HepG2 (cell line): ENCODE data around the gene MAP1LC3B. TPM values are rescaled to one million over a fixed set of nuclear protein-coding genes. Genes with fewer than 3 reads are reported as not detected.
A peak's percentile ranks its signal among the peaks of the same experiment; 100 is the strongest.

Experiments
- CENPX ChIP-seq: sonication (generic); formaldehyde crosslinking; IDR thresholded peaks from 2 replicates; pipeline ENCODE4 v1.9.0; 2021; ENCODE audit warnings: mild to moderate bottlenecking, missing genetic modification reagents, moderate library complexity
- FOSL2 ChIP-seq: sonication (generic); formaldehyde crosslinking; IDR thresholded peaks from 2 replicates; pipeline ENCODE4 v1.4.0; 2020; ENCODE audit warnings: missing genetic modification reagents
- HMG20A ChIP-seq: IDR thresholded peaks from 2 replicates; pipeline ENCODE4 v1.6.1; 2016; ENCODE audit warnings: borderline replicate concordance
- JUNB ChIP-seq: sonication (generic); formaldehyde crosslinking; IDR thresholded peaks from 2 replicates; pipeline ENCODE4 v1.8.0; 2022; ENCODE audit warnings: missing genetic modification reagents, mild to moderate bottlenecking, borderline replicate concordance
- KDM4B ChIP-seq: sonication (generic); formaldehyde crosslinking; IDR thresholded peaks from 2 replicates; pipeline ENCODE4 v1.4.0; 2020; ENCODE audit warnings: missing genetic modification reagents
- NKX3-1 ChIP-seq: sonication (generic); formaldehyde crosslinking; IDR thresholded peaks from 2 replicates; pipeline ENCODE4 v1.5.0; 2020; ENCODE audit warnings: missing genetic modification reagents
- NRL ChIP-seq: sonication (generic); formaldehyde crosslinking; IDR thresholded peaks from 2 replicates; pipeline ENCODE4 v1.5.0; 2020; ENCODE audit warnings: missing genetic modification reagents, mild to moderate bottlenecking, moderate library complexity, borderline replicate concordance
- RXRB ChIP-seq: IDR thresholded peaks from 2 replicates; pipeline ENCODE4 v1.6.1; 2016; ENCODE audit warnings: borderline replicate concordance, missing genetic modification reagents, missing compliant biosample characterization
- TCF12 ChIP-seq, 2 experiments: fragments of 450-650 bp in 1 of 2; sonication (generic) in 1 of 2; formaldehyde crosslinking in 1 of 2; IDR thresholded peaks; 2 replicates each; pipeline versions ENCODE4 v1.6.1 to v1.8.0; 2017 to 2022; ENCODE audit warnings: antibody characterized with exemption in 1 of 2, mild to moderate bottlenecking in 1 of 2, missing genetic modification reagents in 1 of 2, moderate library complexity in 1 of 2
- polyA plus RNA-seq, 8 experiments: library from polyadenylated mRNA; depleted of rRNA in 3 of 8; stranded (reverse) in 7 of 8; unstranded in 1 of 8; fragments of >200 nt; fragmentation: Illumina TruSeq in 4 of 8; extraction: Trizol in 4 of 8; gene quantifications; 2 replicates each; pipeline versions ENCODE4 v1.2.1 to v1.2.3, GENCODE V29; 2011 to 2016; ENCODE audit warnings: low read depth in 4 of 8, missing spikeins in 1 of 8, mixed read lengths in 1 of 8; ENCODE audit not compliant: insufficient read depth in 1 of 8
- total RNA-seq, 5 experiments: library from RNA; depleted of rRNA; stranded (reverse); fragments of >200 nt; fragmentation: Illumina TruSeq; extraction: Trizol; gene quantifications; 2 replicates each; pipeline ENCODE4 v1.2.3, GENCODE V29; 2016; ENCODE audit warnings: low read depth in 1 of 5
- TF ChIP-seq, protein P1 (sequence below): sonication (generic); formaldehyde crosslinking; IDR thresholded peaks from 2 replicates; pipeline ENCODE4 v1.5.0; 2020; ENCODE audit warnings: mild to moderate bottlenecking, missing genetic modification reagents, borderline replicate concordance
- TF ChIP-seq, protein P2 (sequence below): IDR thresholded peaks from 2 replicates; pipeline ENCODE4 v1.6.1; 2016; ENCODE audit warnings: control low read depth
- TF ChIP-seq, protein P3 (sequence below): sonication (generic); formaldehyde crosslinking; IDR thresholded peaks from 2 replicates; pipeline ENCODE4 v1.4.0; 2020; ENCODE audit warnings: missing genetic modification reagents, mild to moderate bottlenecking, borderline replicate concordance

MAP1LC3B gene
- total and polyA plus RNA-seq, 2 of the 13 experiments (the other 11 are each of a cell fraction or from before 2014, with no cell fraction given), result 15.7 to 37.4 TPM

DNA sequence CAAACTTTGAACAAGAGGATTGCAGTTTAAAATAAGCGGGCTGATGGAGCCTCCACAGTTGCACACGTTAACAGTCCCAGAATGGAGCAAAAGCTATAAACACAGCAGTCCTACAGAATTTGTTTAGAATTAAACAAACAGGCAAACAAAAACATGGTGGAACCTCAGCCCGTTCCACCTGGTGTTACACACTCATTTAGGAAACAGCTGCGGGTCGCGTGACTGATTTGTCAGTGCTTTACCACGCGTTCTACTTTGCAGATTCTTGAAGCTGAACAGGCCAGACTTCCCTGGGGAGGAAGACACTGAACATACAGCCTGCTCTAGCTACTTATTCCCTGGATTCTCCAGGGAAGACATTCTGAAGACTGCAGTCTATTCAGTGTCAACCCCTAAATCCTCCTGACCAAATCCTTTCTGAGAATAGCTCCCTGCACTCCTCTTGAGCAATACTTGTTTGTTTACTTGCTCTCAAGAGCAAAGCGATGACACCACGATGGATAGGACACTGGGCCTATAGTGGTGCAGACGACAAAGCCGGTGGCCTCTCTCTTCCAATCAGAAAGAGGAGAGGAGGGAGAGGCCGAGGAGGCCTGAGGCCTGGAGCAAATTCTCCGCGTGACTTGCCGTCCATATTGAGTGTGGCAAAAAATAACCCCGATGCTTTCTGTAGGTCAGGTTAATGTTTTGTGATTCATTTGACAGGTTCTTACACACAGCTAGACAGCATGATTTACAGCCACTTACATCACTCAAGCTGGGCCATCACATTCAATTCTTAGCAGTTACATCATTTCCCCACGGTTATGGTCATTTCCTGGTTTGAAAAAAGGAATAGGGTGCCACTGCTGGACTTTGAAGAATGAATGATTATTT, 4.0 kb upstream of the MAP1LC3B start (continued):
- TF ChIP-seq, protein P1, sequence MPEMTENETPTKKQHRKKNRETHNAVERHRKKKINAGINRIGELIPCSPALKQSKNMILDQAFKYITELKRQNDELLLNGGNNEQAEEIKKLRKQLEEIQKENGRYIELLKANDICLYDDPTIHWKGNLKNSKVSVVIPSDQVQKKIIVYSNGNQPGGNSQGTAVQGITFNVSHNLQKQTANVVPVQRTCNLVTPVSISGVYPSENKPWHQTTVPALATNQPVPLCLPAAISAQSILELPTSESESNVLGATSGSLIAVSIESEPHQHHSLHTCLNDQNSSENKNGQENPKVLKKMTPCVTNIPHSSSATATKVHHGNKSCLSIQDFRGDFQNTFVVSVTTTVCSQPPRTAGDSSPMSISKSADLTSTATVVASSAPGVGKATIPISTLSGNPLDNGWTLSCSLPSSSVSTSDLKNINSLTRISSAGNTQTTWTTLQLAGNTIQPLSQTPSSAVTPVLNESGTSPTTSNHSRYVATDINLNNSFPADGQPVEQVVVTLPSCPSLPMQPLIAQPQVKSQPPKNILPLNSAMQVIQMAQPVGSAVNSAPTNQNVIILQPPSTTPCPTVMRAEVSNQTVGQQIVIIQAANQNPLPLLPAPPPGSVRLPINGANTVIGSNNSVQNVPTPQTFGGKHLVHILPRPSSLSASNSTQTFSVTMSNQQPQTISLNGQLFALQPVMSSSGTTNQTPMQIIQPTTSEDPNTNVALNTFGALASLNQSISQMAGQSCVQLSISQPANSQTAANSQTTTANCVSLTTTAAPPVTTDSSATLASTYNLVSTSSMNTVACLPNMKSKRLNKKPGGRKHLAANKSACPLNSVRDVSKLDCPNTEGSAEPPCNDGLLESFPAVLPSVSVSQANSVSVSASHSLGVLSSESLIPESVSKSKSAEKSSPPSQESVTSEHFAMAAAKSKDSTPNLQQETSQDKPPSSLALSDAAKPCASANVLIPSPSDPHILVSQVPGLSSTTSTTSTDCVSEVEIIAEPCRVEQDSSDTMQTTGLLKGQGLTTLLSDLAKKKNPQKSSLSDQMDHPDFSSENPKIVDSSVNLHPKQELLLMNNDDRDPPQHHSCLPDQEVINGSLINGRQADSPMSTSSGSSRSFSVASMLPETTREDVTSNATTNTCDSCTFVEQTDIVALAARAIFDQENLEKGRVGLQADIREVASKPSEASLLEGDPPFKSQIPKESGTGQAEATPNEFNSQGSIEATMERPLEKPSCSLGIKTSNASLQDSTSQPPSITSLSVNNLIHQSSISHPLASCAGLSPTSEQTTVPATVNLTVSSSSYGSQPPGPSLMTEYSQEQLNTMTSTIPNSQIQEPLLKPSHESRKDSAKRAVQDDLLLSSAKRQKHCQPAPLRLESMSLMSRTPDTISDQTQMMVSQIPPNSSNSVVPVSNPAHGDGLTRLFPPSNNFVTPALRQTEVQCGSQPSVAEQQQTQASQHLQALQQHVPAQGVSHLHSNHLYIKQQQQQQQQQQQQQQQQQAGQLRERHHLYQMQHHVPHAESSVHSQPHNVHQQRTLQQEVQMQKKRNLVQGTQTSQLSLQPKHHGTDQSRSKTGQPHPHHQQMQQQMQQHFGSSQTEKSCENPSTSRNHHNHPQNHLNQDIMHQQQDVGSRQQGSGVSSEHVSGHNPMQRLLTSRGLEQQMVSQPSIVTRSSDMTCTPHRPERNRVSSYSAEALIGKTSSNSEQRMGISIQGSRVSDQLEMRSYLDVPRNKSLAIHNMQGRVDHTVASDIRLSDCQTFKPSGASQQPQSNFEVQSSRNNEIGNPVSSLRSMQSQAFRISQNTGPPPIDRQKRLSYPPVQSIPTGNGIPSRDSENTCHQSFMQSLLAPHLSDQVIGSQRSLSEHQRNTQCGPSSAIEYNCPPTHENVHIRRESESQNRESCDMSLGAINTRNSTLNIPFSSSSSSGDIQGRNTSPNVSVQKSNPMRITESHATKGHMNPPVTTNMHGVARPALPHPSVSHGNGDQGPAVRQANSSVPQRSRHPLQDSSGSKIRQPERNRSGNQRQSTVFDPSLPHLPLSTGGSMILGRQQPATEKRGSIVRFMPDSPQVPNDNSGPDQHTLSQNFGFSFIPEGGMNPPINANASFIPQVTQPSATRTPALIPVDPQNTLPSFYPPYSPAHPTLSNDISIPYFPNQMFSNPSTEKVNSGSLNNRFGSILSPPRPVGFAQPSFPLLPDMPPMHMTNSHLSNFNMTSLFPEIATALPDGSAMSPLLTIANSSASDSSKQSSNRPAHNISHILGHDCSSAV (CRISPR knock-in tag), result no peak
- TF ChIP-seq FOSL2 (CRISPR knock-in tag) (peak; percentile 87), CENPX (CRISPR knock-in tag) (no peak), HMG20A (CRISPR knock-in tag) (peak; percentile 89), TCF12 (IDR thresholded peaks at IDR 0.05) (no peak), TCF12 (CRISPR knock-in tag; IDR thresholded peaks at IDR 0.05) (no peak), JUNB (CRISPR knock-in tag) (no peak), NKX3-1 (no peak; the same call in 1 of the 2 replicates), RXRB (peak; percentile 95), KDM4B (peak; percentile 81; the same call in 1 of the 2 replicates), NRL (no peak)
- TF ChIP-seq, protein P2, sequence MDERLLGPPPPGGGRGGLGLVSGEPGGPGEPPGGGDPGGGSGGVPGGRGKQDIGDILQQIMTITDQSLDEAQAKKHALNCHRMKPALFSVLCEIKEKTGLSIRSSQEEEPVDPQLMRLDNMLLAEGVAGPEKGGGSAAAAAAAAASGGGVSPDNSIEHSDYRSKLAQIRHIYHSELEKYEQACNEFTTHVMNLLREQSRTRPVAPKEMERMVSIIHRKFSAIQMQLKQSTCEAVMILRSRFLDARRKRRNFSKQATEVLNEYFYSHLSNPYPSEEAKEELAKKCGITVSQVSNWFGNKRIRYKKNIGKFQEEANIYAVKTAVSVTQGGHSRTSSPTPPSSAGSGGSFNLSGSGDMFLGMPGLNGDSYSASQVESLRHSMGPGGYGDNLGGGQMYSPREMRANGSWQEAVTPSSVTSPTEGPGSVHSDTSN (CRISPR knock-in tag), result peak; percentile 92
- TF ChIP-seq, protein P3, sequence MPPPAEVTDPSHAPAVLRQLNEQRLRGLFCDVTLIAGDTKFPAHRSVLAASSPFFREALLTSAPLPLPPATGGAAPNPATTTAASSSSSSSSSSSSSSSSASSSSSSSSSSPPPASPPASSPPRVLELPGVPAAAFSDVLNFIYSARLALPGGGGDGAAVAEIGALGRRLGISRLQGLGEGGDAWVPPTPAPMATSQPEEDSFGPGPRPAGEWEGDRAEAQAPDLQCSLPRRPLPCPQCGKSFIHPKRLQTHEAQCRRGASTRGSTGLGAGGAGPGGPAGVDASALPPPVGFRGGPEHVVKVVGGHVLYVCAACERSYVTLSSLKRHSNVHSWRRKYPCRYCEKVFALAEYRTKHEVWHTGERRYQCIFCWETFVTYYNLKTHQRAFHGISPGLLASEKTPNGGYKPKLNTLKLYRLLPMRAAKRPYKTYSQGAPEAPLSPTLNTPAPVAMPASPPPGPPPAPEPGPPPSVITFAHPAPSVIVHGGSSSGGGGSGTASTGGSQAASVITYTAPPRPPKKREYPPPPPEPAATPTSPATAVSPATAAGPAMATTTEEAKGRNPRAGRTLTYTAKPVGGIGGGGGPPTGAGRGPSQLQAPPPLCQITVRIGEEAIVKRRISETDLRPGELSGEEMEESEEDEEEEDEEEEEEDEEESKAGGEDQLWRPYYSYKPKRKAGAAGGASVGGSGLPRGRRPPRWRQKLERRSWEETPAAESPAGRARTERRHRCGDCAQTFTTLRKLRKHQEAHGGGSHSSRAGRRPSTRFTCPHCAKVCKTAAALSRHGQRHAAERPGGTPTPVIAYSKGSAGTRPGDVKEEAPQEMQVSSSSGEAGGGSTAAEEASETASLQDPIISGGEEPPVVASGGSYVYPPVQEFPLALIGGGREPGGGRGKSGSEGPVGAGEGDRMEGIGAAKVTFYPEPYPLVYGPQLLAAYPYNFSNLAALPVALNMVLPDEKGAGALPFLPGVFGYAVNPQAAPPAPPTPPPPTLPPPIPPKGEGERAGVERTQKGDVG (CRISPR knock-in tag), result no peak
